ENCODE results near the gene SAP30BP.

GRCh38 chr17:75649687-75650086 lies 17.5 kb upstream of the SAP30BP start:
- no peak for TF ChIP-seq CTCF (IDR thresholded peaks at IDR 0.05; ENCODE audit: low read depth, low read length)
- no peak for TF ChIP-seq POLR2A (IDR thresholded peaks at IDR 0.05; ENCODE audit: extremely low read depth, insufficient read length)
- TF ChIP-seq MAX (IDR thresholded peaks at IDR 0.05; ENCODE audit: low read depth, low read length) = no peak

All from NB4 (cell line).